SK-N-MC (cell line): ENCODE measurements around the gene SFXN5.

Source experiments
- EZH2 ChIP-seq: fragments of 200-600 bp; sonication (generic); IDR thresholded peaks from one replicate; pipeline ENCODE4 v1.6.1; 2017; ENCODE audit warnings: antibody characterized with exemption
- POLR2AphosphoS5 ChIP-seq: IDR thresholded peaks from 2 replicates; pipeline ENCODE4 v1.6.1; 2012; ENCODE audit warnings: mild to moderate bottlenecking, low read depth, low read length, borderline replicate concordance

- no peak for TF ChIP-seq POLR2AphosphoS5
- TF ChIP-seq EZH2, result no peak
Measured at GRCh38 chr2:72946466-72946865, 125.0 kb downstream of the SFXN5 start.
